Body of pancreas (tissue), 4 donors: ENCODE results near the gene KLF15.

Experiments used
- POLR2A ChIP-seq, 3 donors: fragments of 450-650 bp; IDR thresholded peaks; one replicate each; pipeline ENCODE4 v1.6.1; 2016; ENCODE audit warnings: antibody characterized with exemption in 3 of 3, mild to moderate bottlenecking in 2 of 3
- TF ChIP-seq, protein P1 (sequence below), 7 experiments: fragments of 450-650 bp in 4 of 7; fragments of 200-600 bp in 3 of 7; sonication (generic) in 3 of 7; IDR thresholded peaks; one replicate each; pipeline ENCODE4 v1.5.1; 2016 to 2019; ENCODE audit warnings: antibody characterized with exemption in 7 of 7

DNA sequence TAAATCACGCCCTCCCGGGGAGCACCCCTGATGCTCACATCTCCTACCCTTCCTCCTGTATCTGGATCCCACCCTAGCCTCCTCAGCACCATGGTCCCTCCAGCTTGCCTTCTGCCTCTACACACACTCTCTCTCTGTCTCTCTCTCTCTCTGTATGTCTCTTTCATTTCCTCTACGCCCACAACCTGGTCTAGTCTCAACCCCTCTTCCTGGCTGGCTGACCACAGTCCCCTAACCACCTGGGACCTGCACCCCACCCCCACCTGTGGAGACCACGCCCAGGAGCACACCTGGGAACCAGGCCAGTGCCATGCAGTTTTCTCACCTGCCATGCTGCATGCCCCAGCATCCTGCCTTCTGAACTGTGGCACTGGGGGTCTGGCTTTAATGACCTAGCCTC, 33.5 kb upstream of the KLF15 start:
- TF ChIP-seq POLR2A (IDR thresholded peaks at IDR 0.05) = no peak
- TF ChIP-seq, protein P1, sequence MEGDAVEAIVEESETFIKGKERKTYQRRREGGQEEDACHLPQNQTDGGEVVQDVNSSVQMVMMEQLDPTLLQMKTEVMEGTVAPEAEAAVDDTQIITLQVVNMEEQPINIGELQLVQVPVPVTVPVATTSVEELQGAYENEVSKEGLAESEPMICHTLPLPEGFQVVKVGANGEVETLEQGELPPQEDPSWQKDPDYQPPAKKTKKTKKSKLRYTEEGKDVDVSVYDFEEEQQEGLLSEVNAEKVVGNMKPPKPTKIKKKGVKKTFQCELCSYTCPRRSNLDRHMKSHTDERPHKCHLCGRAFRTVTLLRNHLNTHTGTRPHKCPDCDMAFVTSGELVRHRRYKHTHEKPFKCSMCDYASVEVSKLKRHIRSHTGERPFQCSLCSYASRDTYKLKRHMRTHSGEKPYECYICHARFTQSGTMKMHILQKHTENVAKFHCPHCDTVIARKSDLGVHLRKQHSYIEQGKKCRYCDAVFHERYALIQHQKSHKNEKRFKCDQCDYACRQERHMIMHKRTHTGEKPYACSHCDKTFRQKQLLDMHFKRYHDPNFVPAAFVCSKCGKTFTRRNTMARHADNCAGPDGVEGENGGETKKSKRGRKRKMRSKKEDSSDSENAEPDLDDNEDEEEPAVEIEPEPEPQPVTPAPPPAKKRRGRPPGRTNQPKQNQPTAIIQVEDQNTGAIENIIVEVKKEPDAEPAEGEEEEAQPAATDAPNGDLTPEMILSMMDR (IDR thresholded peaks at IDR 0.05) = no peak
